ENCODE data around the gene MCTP2.

Gene MCTP2

DNA sequence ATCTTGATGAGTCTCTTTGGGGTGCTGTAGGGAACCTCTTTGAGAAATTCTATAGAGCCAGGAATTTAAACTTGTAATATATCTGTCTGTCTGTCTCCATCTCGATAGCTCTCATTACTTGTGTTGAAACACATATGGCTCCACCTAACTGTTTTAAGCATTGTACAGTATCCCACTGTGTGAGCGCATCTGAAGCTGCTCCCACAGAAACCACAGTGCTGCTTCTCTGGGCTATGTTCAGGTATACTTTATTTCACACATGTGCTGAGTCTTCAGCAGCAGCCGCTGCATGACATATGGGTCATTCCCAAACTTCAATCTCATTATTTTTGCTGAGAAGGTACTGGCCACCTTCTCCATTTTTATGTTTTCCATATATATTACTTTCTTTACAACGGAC, 63.9 kb downstream of the MCTP2 start:
- TF ChIP-seq, protein P1, sequence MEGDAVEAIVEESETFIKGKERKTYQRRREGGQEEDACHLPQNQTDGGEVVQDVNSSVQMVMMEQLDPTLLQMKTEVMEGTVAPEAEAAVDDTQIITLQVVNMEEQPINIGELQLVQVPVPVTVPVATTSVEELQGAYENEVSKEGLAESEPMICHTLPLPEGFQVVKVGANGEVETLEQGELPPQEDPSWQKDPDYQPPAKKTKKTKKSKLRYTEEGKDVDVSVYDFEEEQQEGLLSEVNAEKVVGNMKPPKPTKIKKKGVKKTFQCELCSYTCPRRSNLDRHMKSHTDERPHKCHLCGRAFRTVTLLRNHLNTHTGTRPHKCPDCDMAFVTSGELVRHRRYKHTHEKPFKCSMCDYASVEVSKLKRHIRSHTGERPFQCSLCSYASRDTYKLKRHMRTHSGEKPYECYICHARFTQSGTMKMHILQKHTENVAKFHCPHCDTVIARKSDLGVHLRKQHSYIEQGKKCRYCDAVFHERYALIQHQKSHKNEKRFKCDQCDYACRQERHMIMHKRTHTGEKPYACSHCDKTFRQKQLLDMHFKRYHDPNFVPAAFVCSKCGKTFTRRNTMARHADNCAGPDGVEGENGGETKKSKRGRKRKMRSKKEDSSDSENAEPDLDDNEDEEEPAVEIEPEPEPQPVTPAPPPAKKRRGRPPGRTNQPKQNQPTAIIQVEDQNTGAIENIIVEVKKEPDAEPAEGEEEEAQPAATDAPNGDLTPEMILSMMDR (IDR thresholded peaks at IDR 0.05), result no peak

DNA sequence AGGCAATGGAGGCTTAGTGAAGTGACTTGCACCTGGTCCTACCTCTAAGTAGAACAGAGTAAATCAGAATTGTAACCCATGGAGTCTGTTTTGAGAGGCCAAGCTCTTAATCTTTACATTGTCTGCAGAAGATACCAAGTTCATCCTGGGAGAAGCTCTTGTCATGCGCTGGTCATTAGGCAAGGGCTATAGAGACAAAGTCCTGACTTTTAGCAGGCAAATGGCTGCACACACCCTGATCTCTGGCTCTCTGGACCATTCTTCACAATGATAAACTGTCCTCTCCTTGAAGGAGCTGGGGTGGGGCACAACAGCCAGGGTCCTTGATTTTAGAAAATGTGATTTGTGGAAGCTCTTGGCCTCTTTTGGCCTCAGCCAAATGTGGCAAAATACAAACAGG, 65.4 kb downstream of the MCTP2 start:
- TF ChIP-seq, protein P1 (IDR thresholded peaks at IDR 0.05), result no peak

DNA sequence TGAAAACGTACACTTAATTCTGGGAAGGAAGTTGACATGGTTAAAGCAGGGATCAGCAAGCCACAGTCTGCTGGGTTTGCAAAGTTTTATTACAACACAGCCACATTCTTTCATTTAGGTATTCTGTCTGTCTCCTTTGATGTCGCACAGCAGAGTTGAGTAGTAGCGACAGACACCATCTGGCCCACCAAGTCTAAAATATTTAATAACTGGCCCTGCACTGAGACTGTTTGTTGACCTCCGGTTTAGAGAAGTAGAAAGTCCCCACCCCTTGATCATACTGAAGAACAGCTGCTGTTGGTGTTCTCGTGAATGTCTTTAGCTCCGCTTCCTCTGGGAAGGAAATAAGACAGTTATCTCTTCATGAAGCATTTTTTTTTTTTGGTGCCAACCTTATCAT, 66.2 kb downstream of the MCTP2 start:
- TF ChIP-seq, protein P1 (IDR thresholded peaks at IDR 0.05), result no peak

DNA sequence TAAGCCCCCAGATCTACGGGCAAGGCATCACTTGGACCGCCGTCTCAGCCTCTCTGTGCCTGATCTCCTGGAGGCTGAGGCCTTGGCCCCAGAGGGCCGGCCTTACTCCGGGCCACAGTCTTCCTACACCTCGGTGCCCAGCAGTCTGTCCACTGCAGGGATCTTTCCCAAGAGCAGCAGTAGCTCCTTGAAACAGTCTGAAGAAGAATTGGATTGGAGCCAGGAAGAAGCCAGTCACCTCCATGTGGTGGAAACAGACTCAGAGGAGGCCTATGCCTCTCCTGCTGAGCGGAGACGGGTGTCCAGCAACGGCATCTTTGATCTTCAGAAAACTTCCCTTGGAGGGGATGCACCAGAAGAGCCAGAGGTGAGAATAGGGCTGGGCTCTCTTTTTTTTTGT, 67.0 kb downstream of the MCTP2 start:
- TF ChIP-seq, protein P1 (IDR thresholded peaks at IDR 0.05), result no peak

DNA sequence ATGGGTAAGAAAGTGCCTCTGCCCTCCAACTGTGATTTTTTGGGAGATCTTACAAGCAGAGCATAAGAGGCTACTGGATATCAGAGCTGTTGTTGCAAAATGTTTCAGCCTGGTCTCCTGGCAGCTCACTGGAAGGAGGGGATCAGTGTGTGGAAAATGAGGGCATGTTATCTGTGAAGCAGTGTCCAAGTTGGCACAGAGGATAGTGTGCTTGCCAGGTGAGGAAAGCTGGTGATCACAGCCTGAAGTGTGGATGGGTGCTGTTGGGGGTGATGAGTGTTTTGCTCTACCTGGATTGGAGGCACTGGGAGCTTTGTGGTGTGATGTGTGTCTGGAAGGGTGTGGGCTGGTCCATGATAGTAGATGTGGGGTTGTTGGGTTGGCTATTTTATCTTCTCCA, 69.3 kb downstream of the MCTP2 start:
- TF ChIP-seq, protein P1 (IDR thresholded peaks at IDR 0.05), result no peak

DNA sequence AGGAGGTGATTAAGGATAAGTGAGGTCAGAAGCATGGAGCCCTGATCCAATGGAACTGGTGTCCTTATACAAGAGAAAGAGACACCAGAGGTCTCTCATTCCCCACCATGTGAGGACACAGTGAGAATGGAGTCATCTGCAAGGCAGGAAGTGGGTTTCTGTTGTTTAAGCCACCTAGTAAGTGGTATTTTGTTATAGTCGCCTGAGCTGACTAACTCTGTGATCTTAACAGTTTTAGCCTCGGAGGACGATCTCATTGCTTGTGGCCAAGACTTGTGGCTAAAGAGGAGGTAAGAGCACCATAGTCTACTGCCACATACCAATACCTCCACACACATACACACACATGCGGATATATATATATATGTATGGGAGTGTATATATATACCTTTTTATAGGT, 73.8 kb downstream of the MCTP2 start:
- TF ChIP-seq, protein P1 (IDR thresholded peaks at IDR 0.05), result no peak

DNA sequence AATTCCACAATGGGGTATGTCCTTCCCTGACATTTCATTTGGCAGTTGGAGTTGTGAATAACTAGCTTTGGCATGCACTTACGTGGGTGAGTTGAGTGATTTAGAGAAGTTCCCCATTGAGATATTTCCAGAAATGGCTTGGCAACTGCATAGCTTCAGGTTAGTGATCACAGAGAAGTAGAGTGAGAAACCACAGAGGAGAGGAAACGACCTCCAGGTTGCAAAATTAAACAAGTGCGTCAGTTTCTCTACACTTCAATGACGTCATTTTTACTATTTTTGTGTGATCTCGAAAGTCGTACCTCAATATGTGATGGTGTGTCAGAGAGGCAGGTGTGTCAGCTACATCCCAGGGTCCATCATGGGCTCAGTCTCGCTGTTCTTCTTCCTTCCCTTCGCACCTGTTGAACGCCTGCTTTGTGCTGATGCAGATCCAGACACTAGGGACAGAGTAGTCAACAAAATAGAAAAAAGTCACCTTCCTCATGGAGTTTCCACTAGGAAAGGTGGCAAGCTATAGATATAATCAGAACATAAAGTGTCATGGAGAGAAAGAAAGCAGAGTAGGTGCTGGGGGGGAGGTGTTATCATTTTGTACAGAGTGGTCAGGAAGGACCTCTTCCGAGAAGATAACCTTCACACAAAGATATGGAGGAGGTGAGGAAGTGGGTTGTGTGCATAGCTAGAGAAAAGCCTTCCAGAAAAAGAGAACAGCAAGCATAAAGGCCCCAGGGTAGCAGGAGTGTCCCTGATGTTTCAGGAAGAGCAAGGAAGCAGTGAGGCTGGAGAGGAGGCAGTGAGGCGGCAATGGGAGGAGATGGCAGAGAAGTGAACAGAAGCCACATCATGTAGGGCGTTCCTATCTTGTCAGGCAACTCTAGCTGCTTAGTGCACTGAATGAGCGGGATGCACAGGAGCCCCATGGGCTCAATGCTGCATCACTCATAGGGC, 75.6 kb downstream of the MCTP2 start:
- TF ChIP-seq, protein P1 (IDR thresholded peaks at IDR 0.05), result no peak
